RPMI8226 (cell line): Measurements from ENCODE around the gene PTPRT.

Experiments used
- DNase-seq: peaks from one replicate; pipeline ENCODE4 v3.0.0-alpha.2; 2015

PTPRT gene

GRCh38 chr20:42346189-42347170 lies 843.2 kb downstream of the PTPRT start:
- no peak for DNase-seq

GRCh38 chr20:42341654-42342053 lies 848.1 kb downstream of the PTPRT start:
- DNase-seq = no peak

- DNase-seq = no peak
Measured at GRCh38 chr20:42340368-42340767, 849.3 kb downstream of the PTPRT start.

- no peak for DNase-seq
Measured at GRCh38 chr20:42338294-42339201, 851.2 kb downstream of the PTPRT start.

- no peak for DNase-seq
Measured at GRCh38 chr20:42336576-42336975, 853.1 kb downstream of the PTPRT start.

GRCh38 chr20:42319252-42320013 lies 870.3 kb downstream of the PTPRT start:
- DNase-seq = no peak

- DNase-seq = peak; percentile 6
Measured at GRCh38 chr20:42313704-42314103, 876.0 kb downstream of the PTPRT start.

GRCh38 chr20:42309050-42309449 lies 880.7 kb downstream of the PTPRT start:
- DNase-seq = no peak

GRCh38 chr20:42308171-42308570 lies 881.5 kb downstream of the PTPRT start:
- no peak for DNase-seq

GRCh38 chr20:42295592-42295991 lies 894.1 kb downstream of the PTPRT start:
- DNase-seq = no peak

GRCh38 chr20:42294976-42295375 lies 894.7 kb downstream of the PTPRT start:
- DNase-seq = no peak

- no peak for DNase-seq
Measured at GRCh38 chr20:42281801-42282200, 907.9 kb downstream of the PTPRT start.

- DNase-seq = no peak
Measured at GRCh38 chr20:42276718-42277602, 912.7 kb downstream of the PTPRT start.

- DNase-seq = no peak
Measured at GRCh38 chr20:42274986-42275385, 914.7 kb downstream of the PTPRT start.

- no peak for DNase-seq
Measured at GRCh38 chr20:42272516-42272915, 917.2 kb downstream of the PTPRT start.

GRCh38 chr20:42270539-42270938 lies 919.2 kb downstream of the PTPRT start:
- no peak for DNase-seq

- DNase-seq = no peak
Measured at GRCh38 chr20:42267793-42268384, 921.8 kb downstream of the PTPRT start.

GRCh38 chr20:42261766-42262270 lies 927.9 kb downstream of the PTPRT start:
- no peak for DNase-seq

- no peak for DNase-seq
Measured at GRCh38 chr20:42260184-42260583, 929.5 kb downstream of the PTPRT start.

- DNase-seq = no peak
Measured at GRCh38 chr20:42259389-42259788, 930.3 kb downstream of the PTPRT start.
